ENCODE results near the gene PDLIM1. TPM values are rescaled to one million over a fixed set of nuclear protein-coding genes. Genes with fewer than 3 reads are reported as not detected.
A peak's percentile ranks its signal among the peaks of the same experiment; 100 is the strongest.

Gene PDLIM1
- total RNA-seq, 1 donor from 2014 or later, result 334 TPM

- intact Hi-C loops (cut with DNase I), result no loop called here
- DNase-seq (ENCODE audit: low spot score), result no peak
Observed at GRCh38 chr10:95321554-95322301, 30.9 kb upstream of the PDLIM1 start.

GRCh38 chr10:95319239-95319638 is 28.4 kb upstream of the PDLIM1 start:
- intact Hi-C loops (cut with DNase I), result no loop called here
- DNase-seq (ENCODE audit: low spot score), result no peak

GRCh38 chr10:95315509-95315908 is 24.7 kb upstream of the PDLIM1 start:
- intact Hi-C loops (cut with DNase I), result no loop called here
- DNase-seq (ENCODE audit: low spot score), result no peak

GRCh38 chr10:95314192-95314918 is 23.6 kb upstream of the PDLIM1 start:
- intact Hi-C loops (cut with DNase I), result no loop called here
- DNase-seq (ENCODE audit: low spot score), result no peak

GRCh38 chr10:95312986-95313495 is 22.2 kb upstream of the PDLIM1 start:
- no peak for DNase-seq (ENCODE audit: low spot score)
- intact Hi-C loops (cut with DNase I), result no loop called here

DNA sequence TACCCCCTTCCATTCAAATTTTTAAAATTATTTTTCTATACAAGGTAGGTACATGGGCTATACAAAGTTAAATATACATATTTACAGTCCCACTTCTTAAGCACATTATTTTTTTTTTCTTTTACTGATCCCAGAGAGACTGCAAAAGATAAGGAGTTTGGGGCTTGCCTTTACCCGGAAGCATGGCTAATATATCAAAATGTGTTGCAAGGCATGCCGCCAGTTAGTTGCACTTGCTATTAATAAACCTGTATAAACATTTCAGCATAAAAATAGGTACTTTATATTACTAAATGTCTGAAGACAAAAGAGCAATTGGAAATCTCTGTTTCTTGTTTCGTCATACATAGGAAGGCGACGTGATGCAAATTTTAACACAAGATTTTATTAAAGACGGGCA is 21.5 kb upstream of the PDLIM1 start:
- no peak for DNase-seq (ENCODE audit: low spot score)
- intact Hi-C loops (cut with DNase I), result no loop called here

- DNase-seq (ENCODE audit: low spot score), result no peak
- intact Hi-C loops (cut with DNase I), result loop anchor here (2.0 kb wide), 1 partner anchor 19 kb away; the partner anchor contains the start of gene PDLIM1
Observed at GRCh38 chr10:95309958-95310357, 19.2 kb upstream of the PDLIM1 start.

- intact Hi-C loops (cut with DNase I), result loop anchor here (1.0 to 2.0 kb wide), 2 partner anchors 18 to 30 kb away; partner anchors contain the start of gene PDLIM1
Observed at GRCh38 chr10:95308389-95309302, 17.8 kb upstream of the PDLIM1 start.

DNA sequence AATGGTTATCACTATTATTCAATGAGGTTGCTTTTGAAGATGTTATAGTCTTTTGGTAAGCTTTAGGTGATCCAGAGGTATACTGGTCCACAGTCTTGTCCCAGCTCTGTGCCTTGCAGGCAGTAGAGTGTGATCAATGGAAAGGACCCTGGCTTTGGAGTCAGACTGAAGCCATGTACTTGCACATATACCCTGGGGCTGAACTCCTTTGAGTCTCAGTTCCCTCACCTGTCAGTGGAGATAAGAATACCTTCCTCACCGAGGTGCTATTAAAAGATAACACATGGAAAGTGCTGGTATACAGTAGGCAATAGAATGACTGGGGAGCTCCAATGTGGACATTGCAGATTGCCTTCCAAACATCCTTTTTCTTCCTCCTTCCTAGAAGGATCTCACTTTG is 16.0 kb upstream of the PDLIM1 start:
- DNase-seq (ENCODE audit: low spot score), result no peak
- intact Hi-C loops (cut with DNase I), result no loop called here

More at GRCh38 chr10:95308389-95309302, 17.8 kb upstream of the PDLIM1 start:
- DNase-seq (ENCODE audit: low spot score), result peak; percentile 88

DNA sequence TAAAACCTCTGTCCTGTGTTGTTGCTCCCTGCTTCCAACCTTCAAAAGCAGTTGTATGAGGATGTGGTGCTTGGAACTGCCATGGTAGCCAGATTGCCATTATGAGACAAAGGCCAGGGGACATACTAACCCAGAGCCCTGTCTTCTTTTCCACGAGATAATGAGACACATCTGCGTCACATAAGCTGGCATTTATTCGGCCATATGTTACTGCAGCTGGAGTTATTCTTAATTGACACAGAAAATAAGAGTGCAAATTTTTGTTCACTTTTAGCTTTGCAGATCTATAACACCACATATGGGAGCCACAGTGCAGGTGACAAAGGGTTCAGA is 15.5 kb upstream of the PDLIM1 start:
- intact Hi-C loops (cut with DNase I), result no loop called here
- no peak for DNase-seq (ENCODE audit: low spot score)

GRCh38 chr10:95305606-95306317 is 15.0 kb upstream of the PDLIM1 start:
- intact Hi-C loops (cut with DNase I), result no loop called here

GRCh38 chr10:95304976-95305375 is 14.2 kb upstream of the PDLIM1 start:
- intact Hi-C loops (cut with DNase I), result no loop called here
- no peak for DNase-seq (ENCODE audit: low spot score)

More at GRCh38 chr10:95305606-95306317, 15.0 kb upstream of the PDLIM1 start:
- no peak for DNase-seq (ENCODE audit: low spot score)

GRCh38 chr10:95304463-95304862 is 13.7 kb upstream of the PDLIM1 start:
- intact Hi-C loops (cut with DNase I), result no loop called here
- no peak for DNase-seq (ENCODE audit: low spot score)

- intact Hi-C loops (cut with DNase I), result no loop called here
- no peak for DNase-seq (ENCODE audit: low spot score)
Observed at GRCh38 chr10:95303950-95304349, 13.1 kb upstream of the PDLIM1 start.

GRCh38 chr10:95303535-95303934 is 12.7 kb upstream of the PDLIM1 start:
- DNase-seq (ENCODE audit: low spot score), result no peak
- intact Hi-C loops (cut with DNase I), result no loop called here

DNA sequence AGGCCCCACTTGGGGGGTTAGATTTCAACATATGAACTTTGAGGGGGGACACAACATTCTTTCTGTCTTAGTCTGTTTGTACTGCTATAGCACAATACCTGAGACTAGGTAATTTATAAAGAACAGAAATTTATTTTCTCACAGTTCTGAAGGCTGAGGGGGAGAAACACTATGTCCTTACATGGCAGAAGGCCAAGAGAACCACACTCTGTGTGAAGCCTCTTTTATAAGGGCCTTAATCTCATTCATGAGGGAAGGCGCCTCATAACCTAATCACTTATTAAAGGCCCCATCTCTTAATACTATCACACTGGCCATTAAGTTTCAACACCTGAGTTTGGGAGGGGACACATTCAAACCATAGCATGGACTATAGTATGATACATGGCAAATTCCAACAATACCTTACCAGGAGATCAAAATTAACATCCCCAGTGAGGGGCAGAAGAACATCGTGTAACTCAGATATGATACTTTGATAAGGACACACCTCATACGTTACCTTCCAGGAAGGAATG is 9.3 kb upstream of the PDLIM1 start:
- no peak for DNase-seq (ENCODE audit: low spot score)
- intact Hi-C loops (cut with DNase I), result no loop called here

GRCh38 chr10:95297402-95297801 is 6.6 kb upstream of the PDLIM1 start:
- DNase-seq (ENCODE audit: low spot score), result no peak
- intact Hi-C loops (cut with DNase I), result loop anchor here (5.0 kb wide), 1 partner anchor 65 kb away; no protein-coding TSS in a partner anchor

GRCh38 chr10:95296764-95297163 is 6.0 kb upstream of the PDLIM1 start:
- no peak for DNase-seq (ENCODE audit: low spot score)

More at GRCh38 chr10:95296764-95297163, 6.0 kb upstream of the PDLIM1 start:
- intact Hi-C loops (cut with DNase I), result loop anchor here (5.0 kb wide), 1 partner anchor 66 kb away; no protein-coding TSS in a partner anchor

All from cardiac septum (tissue), 1 donor.